Natural killer cell (primary cell): ENCODE results near the gene PARD6G. TPM values are rescaled to one million over a fixed set of nuclear protein-coding genes. Genes with fewer than 3 reads are reported as not detected.
"Not testable (repeated sequence)": the region's sequence is repeated elsewhere in the genome, so short reads cannot be mapped to it uniquely, and the experiment has no call there.

ENCODE experiments used
- ATAC-seq, 3 donors: fragments of 150-1000 bp in 2 of 3; fragments of 200-7000 bp in 1 of 3; cut with Tn5 transposase; 1 replicate in 1 of 3; 2 replicates in 2 of 3; pipeline ENCODE4 v1.10.0; 2021; ENCODE audit warnings: mild to moderate bottlenecking in 2 of 3, moderate library complexity in 2 of 3
- DNase-seq, 2 donors: peaks; one replicate each; pipeline versions ENCODE4 v3.0.0 to v3.0.0-alpha.2; 2013 to 2021; ENCODE audit warnings: mixed read lengths in 1 of 2
- H3K27ac ChIP-seq: one replicate; pipeline ENCODE4 v1.5.1; 2013; ENCODE audit warnings: mild to moderate bottlenecking, low read length
- H3K27me3 ChIP-seq: one replicate; pipeline ENCODE4 v1.6.1; 2013; ENCODE audit warnings: low read length; ENCODE audit not compliant: control insufficient read depth, insufficient read depth
- H3K36me3 ChIP-seq: one replicate; pipeline ENCODE4 v1.6.1; 2013; ENCODE audit warnings: low read length; ENCODE audit not compliant: control insufficient read depth, insufficient read depth
- H3K4me1 ChIP-seq: one replicate; pipeline ENCODE4 v1.6.1; 2013; ENCODE audit warnings: low read length; ENCODE audit not compliant: control insufficient read depth, insufficient read depth
- H3K4me3 ChIP-seq: one replicate; pipeline ENCODE4 v1.5.1; 2013; ENCODE audit warnings: low read length
- H3K9me3 ChIP-seq: one replicate; pipeline ENCODE4 v1.6.1; 2013; ENCODE audit warnings: low read length; ENCODE audit not compliant: control insufficient read depth, insufficient read depth
- H3K27ac Mint-ChIP-seq, 2 donors: one replicate each; pipeline ENCODE4 v1.8.0; 2022; ENCODE audit warnings: mild to moderate bottlenecking in 2 of 2, mixed read lengths in 2 of 2, moderate library complexity in 1 of 2
- H3K27me3 Mint-ChIP-seq, 2 donors: one replicate each; pipeline ENCODE4 v1.8.0; 2022; ENCODE audit warnings: low read depth in 2 of 2, mixed read lengths in 2 of 2
- H3K36me3 Mint-ChIP-seq: one replicate; pipeline ENCODE4 v1.8.0; 2022; ENCODE audit warnings: mixed read lengths
- H3K4me1 Mint-ChIP-seq, 2 donors: one replicate each; pipeline ENCODE4 v1.8.0; 2022; ENCODE audit warnings: mixed read lengths in 2 of 2
- H3K4me3 Mint-ChIP-seq: one replicate; pipeline ENCODE4 v1.8.0; 2022; ENCODE audit warnings: mild to moderate bottlenecking, moderate library complexity, mixed read lengths
- H3K9me3 Mint-ChIP-seq, 2 donors: one replicate each; pipeline ENCODE4 v1.8.0; 2022; ENCODE audit warnings: mixed read lengths in 2 of 2
- WGBS: methylation state at CpG from one replicate; pipeline ENCODE4 v1.1.7; 2013; ENCODE audit warnings: missing lambda C conversion rate; ENCODE audit not compliant: insufficient coverage; 5-methylcytosine and 5-hydroxymethylcytosine counted together
- intact Hi-C: fragments of 100-400 bp; cut with micrococcal nuclease; formaldehyde crosslinking; loops from one replicate; pipeline ENCODE4 v1.14.2; 2022
- total RNA-seq, 4 donors: library from RNA; stranded (reverse); fragments of 120-200 nt in 1 of 4; gene quantifications; one replicate each; pipeline versions ENCODE4 v1.2.3 to v1.2.4, GENCODE V29; 2013 to 2022
- TF ChIP-seq, protein P1 (sequence below): fragments of 200-600 bp; IDR thresholded peaks from one replicate; pipeline ENCODE4 v1.8.0; 2022; ENCODE audit warnings: antibody characterized with exemption

Gene PARD6G
- total RNA-seq, 3 donors from 2014 or later (not counting 1 experiment from before 2014, with no cell fraction given) = not detected

DNA sequence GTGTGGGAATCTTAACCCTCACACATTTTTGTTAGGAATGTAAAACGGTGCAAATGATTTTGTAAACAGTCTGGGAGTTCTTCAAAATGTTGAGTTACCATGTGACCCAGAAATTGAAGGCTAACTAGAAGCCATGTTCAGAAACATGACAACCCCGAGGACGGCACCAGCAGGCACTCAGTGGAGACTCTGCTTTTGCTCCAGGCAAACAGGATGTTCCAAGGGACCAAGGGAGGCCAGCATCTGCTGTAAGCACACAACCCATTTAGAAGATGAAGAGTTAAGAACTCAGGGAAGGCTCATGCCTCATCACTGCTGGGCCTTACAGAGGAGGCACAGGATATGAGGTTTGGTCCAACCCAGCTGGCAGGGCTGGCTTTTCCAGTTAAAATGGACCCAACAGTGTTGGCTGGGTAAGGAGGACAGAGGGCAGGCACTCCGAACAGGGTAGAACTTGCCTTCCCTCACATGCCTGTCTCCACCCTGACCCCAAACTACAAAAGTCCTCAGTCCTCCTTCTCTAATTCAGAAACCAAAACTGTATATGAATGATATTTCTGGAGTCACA, 23.6 kb downstream of the PARD6G start:
- H3K9me3 ChIP-seq = no peaks in the 10 kb centered on the region
- H3K27ac Mint-ChIP-seq = no peak overlapping the region
- peaks cover 8 to 16% of the 10 kb centered on the region in 2 donors for H3K27me3 Mint-ChIP-seq
- no peaks in the 10 kb centered on the region for H3K9me3 Mint-ChIP-seq
- DNase-seq = no peak
- H3K4me1 ChIP-seq = no peaks in the 10 kb centered on the region
- TF ChIP-seq, protein P1, sequence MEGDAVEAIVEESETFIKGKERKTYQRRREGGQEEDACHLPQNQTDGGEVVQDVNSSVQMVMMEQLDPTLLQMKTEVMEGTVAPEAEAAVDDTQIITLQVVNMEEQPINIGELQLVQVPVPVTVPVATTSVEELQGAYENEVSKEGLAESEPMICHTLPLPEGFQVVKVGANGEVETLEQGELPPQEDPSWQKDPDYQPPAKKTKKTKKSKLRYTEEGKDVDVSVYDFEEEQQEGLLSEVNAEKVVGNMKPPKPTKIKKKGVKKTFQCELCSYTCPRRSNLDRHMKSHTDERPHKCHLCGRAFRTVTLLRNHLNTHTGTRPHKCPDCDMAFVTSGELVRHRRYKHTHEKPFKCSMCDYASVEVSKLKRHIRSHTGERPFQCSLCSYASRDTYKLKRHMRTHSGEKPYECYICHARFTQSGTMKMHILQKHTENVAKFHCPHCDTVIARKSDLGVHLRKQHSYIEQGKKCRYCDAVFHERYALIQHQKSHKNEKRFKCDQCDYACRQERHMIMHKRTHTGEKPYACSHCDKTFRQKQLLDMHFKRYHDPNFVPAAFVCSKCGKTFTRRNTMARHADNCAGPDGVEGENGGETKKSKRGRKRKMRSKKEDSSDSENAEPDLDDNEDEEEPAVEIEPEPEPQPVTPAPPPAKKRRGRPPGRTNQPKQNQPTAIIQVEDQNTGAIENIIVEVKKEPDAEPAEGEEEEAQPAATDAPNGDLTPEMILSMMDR = no peak
- H3K36me3 Mint-ChIP-seq = no peaks in the 10 kb centered on the region
- WGBS = 83% methylated on average over 3 of the region's 4 CpGs
- no peak overlapping the region for H3K4me3 ChIP-seq
- H3K4me3 Mint-ChIP-seq = no peak overlapping the region
- H3K36me3 ChIP-seq = no peaks in the 10 kb centered on the region
- H3K27me3 ChIP-seq = no peaks in the 10 kb centered on the region
- no peak overlapping the region for H3K27ac ChIP-seq
- H3K4me1 Mint-ChIP-seq = no peaks in the 10 kb centered on the region
- no peak for ATAC-seq
- intact Hi-C loops = no loop called here

DNA sequence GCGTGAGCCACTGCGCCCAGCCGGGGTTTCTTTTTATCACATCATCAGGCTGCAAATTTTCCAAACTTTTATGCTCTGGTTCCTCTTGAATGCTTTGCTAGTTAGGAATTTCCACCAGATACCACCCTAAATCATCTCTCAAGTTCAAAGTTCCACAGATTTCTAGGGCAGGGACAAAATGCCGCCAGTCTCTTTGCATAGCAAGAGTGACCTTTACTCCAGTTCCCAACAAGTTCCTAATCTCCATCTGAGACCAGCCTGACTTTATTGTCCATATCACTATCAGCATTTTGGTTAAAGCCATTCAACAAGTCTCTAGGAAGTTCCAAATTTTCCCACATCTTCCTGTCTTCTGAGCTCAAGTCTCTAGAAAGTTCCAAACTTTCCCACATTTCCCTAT, 27.8 kb downstream of the PARD6G start:
- H3K27me3 ChIP-seq, H3K4me3 ChIP-seq, H3K4me1 Mint-ChIP-seq, H3K27ac Mint-ChIP-seq, H3K9me3 ChIP-seq, H3K9me3 Mint-ChIP-seq, H3K4me1 ChIP-seq, H3K27ac ChIP-seq, H3K36me3 ChIP-seq, H3K36me3 Mint-ChIP-seq, intact Hi-C loops, H3K4me3 Mint-ChIP-seq, ATAC-seq, DNase-seq: not testable (repeated sequence)
- 93% methylated on average over 4 of the region's 4 CpGs for WGBS
- H3K27me3 Mint-ChIP-seq = peaks cover 12 to 27% of the 10 kb centered on the region in 2 donors

DNA sequence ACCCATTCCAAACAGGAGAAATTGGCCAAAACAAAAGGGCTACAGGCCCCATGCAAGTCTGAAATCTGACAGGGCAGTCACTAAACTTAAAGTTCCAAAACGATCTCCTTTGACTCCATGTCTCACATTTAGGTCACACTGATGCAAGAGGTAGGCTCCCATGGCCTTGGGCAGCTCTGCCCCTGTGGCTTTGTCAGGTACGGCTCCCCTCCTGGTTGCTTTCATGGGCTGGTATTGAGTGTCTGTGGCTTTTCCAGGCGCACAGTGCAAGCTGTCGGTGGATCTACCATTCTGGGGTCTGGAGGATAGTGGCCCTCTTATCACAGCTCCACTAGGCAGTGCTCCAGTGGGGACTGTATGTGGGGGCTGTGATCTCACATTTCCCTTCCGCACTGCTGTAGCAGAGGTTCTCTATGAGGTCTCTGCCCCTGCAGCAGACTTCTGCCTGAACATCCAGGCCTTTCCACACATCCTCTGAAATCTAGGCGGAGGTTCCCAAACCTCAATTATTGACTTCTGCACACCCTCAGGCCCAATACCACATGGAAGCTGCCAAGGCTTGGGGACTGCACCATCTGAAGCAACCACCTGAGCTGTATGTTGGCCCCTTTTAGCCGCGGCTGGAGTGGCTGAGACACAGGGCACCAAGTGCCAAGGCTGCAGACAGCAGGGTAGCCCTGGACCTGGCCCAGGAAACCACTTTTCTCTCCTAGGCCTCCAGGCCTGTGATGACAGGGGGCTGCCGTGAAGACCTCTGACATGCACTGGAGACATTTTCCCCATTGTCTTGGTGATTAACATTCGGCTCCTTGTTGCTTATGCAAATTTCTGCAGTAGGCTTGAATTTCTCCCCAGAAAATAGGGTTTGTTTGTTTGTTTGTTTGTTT, 28.7 kb downstream of the PARD6G start:
- no peak overlapping the region for H3K27ac ChIP-seq
- H3K36me3 Mint-ChIP-seq = no peaks in the 10 kb centered on the region
- no peaks in the 10 kb centered on the region for H3K36me3 ChIP-seq
- no peaks in the 10 kb centered on the region for H3K9me3 ChIP-seq
- H3K27me3 ChIP-seq = no peaks in the 10 kb centered on the region
- 92% methylated on average over 10 of the region's 10 CpGs for WGBS
- intact Hi-C loops = no loop called here
- TF ChIP-seq, protein P1 = no peak
- H3K4me3 ChIP-seq = no peak overlapping the region
- no peaks in the 10 kb centered on the region for H3K9me3 Mint-ChIP-seq
- DNase-seq (no peak), ATAC-seq (no peak)
- H3K4me1 ChIP-seq = no peaks in the 10 kb centered on the region
- no peaks in the 10 kb centered on the region for H3K4me1 Mint-ChIP-seq
- H3K4me3 Mint-ChIP-seq = no peak overlapping the region
- peaks cover 15 to 32% of the 10 kb centered on the region in 2 donors for H3K27me3 Mint-ChIP-seq
- no peak overlapping the region for H3K27ac Mint-ChIP-seq

DNA sequence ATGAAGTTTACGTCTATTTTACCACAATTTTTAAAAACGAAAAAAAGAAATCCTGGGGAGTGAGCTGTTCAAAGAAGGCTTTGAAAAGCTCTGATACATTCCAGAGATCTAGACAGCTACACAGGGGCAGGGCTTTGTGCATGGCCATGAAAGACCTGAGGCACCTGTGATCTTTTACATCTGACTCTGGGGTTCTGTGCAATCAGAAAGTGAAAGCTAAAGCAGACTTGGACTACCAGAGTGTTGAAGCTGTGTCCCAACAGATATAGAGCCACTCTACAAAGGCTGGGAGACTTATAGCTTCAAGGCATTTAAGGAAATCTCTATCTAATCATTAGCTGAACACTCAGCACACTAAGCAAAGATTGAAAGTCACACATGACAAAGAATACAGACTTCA, 34.1 kb downstream of the PARD6G start:
- H3K9me3 Mint-ChIP-seq = no peaks in the 10 kb centered on the region
- no peak overlapping the region for H3K4me3 Mint-ChIP-seq
- 89% methylated on average over 2 of the region's 2 CpGs for WGBS
- H3K27ac Mint-ChIP-seq = no peak overlapping the region
- Histone ChIP-seq H3K4me1 (no peaks in the 10 kb centered on the region), H3K27me3 (no peaks in the 10 kb centered on the region), H3K36me3 (no peaks in the 10 kb centered on the region), H3K4me3 (no peak overlapping the region), H3K27ac (no peak overlapping the region), H3K9me3 (no peaks in the 10 kb centered on the region)
- no peak for DNase-seq
- H3K27me3 Mint-ChIP-seq = peaks cover 15 to 44% of the 10 kb centered on the region in 2 donors
- H3K4me1 Mint-ChIP-seq = no peaks in the 10 kb centered on the region
- intact Hi-C loops = no loop called here
- no peak for ATAC-seq
- TF ChIP-seq, protein P1 = no peak
- no peaks in the 10 kb centered on the region for H3K36me3 Mint-ChIP-seq
